GM23248 (cell line): ENCODE measurements around the gene TAP1.

Experiments
- EZH2 ChIP-seq: fragments of 200-600 bp; sonication (generic); IDR thresholded peaks from 2 replicates; pipeline ENCODE4 v1.6.1; 2018; ENCODE audit warnings: antibody characterized with exemption, mild to moderate bottlenecking; ENCODE audit not compliant: insufficient read depth, poor library complexity, severe bottlenecking
- EZH2phosphoT487 ChIP-seq: fragments of 200-600 bp; sonication (generic); IDR thresholded peaks from 2 replicates; pipeline ENCODE4 v1.6.1; 2018; ENCODE audit warnings: antibody characterized with exemption, moderate library complexity, mild to moderate bottlenecking, low read depth; ENCODE audit not compliant: insufficient read depth

DNA sequence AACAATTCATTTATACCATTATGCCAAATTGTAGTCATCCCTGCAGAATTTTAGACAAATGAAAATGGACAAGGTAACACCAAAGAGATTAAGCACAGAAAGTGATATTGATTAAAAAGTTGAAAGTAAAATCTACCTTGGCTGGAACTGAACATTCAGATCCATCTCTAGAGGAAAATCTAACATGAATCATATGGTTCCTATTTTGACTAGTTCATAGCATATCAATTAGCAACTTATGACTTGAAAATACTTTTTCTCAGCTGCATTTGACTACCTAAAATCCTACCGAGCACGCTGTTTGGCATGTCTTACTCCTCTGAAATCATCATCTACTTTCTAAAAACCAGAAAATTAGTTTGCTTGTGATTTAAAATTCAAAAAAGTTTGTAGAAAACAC, 23.1 kb upstream of the TAP1 start:
- TF ChIP-seq EZH2 (no peak), EZH2phosphoT487 (no peak)
